K562 (cell line): ENCODE measurements around the gene MYCN. TPM values are rescaled to one million over a fixed set of nuclear protein-coding genes. Genes with fewer than 3 reads are reported as not detected.

Source experiments
- ATAC-seq: fragments of 200-7000 bp; cut with Tn5 transposase; 3 replicates; pipeline ENCODE4 v1.9.1; 2020; ENCODE audit warnings: moderate library complexity
- BruUV-seq: library from RNA; stranded (reverse); fragments of 400-500 nt; replicated peaks from 2 replicates; lab custom pipeline; 2021; lab: Mats Ljungman, UMichigan
- CTCF ChIA-PET: fragments of 300-600 bp; formaldehyde crosslinking; extraction: SDS; loops from one replicate; lab custom pipeline; 2021; ENCODE audit warnings: low intra/inter-chr PET ratio; lab: Yijun Ruan, JAX
- POLR2A ChIA-PET: fragments of 300-600, 350-650 bp; sonication (Branson Sonifier 250); formaldehyde crosslinking; extraction: SDS; loops from one replicate; lab custom pipeline; 2021; ENCODE audit warnings: antibody characterized with exemption, inconsistent platforms; lab: Yijun Ruan, JAX
- DNase-seq, 4 experiments: peaks; one replicate each; pipeline versions ENCODE4 v3.0.0 to v3.0.0-alpha.2; 2011 to 2018; ENCODE audit warnings: low spot score in 3 of 4, mixed read lengths in 3 of 4; ENCODE audit errors: extremely low read depth in 1 of 4
- FAIRE-seq: peaks from 2 replicates; lab custom pipeline; 2011; peaks lifted over from hg19 to GRCh38; lab: Jason Lieb, UNC
- H2AFZ ChIP-seq: 2 replicates; pipeline ENCODE4 v1.6.0; 2011; ENCODE audit warnings: low read depth, low read length, control low read depth, inconsistent platforms
- H3K27ac ChIP-seq: fragments of 200-600 bp; 3 replicates; pipeline ENCODE4 v1.8.0; 2011; ENCODE audit warnings: low read depth, mild to moderate bottlenecking, control low read depth, inconsistent platforms, low read length, moderate library complexity, mixed read lengths; ENCODE audit errors: extremely low read depth
- H3K27me3 ChIP-seq, 2 experiments: fragments of 300-600 bp in 1 of 2; 2 replicates in 1 of 2; 3 replicates in 1 of 2; pipeline versions ENCODE4 v1.6.0 to v1.8.0; 2011; ENCODE audit warnings: inconsistent platforms in 2 of 2, low read length in 2 of 2, mild to moderate bottlenecking in 1 of 2, mixed read lengths in 1 of 2, moderate library complexity in 1 of 2; ENCODE audit not compliant: control insufficient read depth in 2 of 2, insufficient read depth in 2 of 2
- H3K36me3 ChIP-seq: fragments of 300-600 bp; 3 replicates; pipeline ENCODE4 v1.8.0; 2011; ENCODE audit warnings: mild to moderate bottlenecking, low read length, inconsistent platforms; ENCODE audit not compliant: control insufficient read depth, insufficient read depth
- H3K4me1 ChIP-seq, 2 experiments: fragments of 200-600 bp in 1 of 2; replicated peaks in 1 of 2; 2 replicates in 1 of 2; 3 replicates in 1 of 2; pipeline versions ENCODE4 v1.5.1 to v1.8.0; 2011; ENCODE audit warnings: inconsistent platforms in 2 of 2, low read length in 2 of 2, mild to moderate bottlenecking in 1 of 2, mixed read lengths in 1 of 2, moderate library complexity in 1 of 2; ENCODE audit not compliant: control insufficient read depth in 2 of 2, insufficient read depth in 2 of 2
- H3K4me2 ChIP-seq: 2 replicates; pipeline ENCODE4 v1.6.1; 2011; ENCODE audit warnings: low read length, control low read depth, inconsistent platforms, mixed read lengths; ENCODE audit not compliant: insufficient read depth
- H3K4me3 ChIP-seq: fragments of 200-600 bp; sonication (generic), shearing (Covaris generic); 2 replicates; pipeline ENCODE4 v1.5.1; 2016; ENCODE audit warnings: control low read depth, inconsistent platforms
- H3K79me2 ChIP-seq: fragments of 200-600 bp; 3 replicates; pipeline ENCODE4 v1.8.0; 2011; ENCODE audit warnings: low read length, inconsistent platforms; ENCODE audit not compliant: control insufficient read depth, insufficient read depth
- H3K9ac ChIP-seq, 2 experiments: 2 replicates each; pipeline versions ENCODE4 v1.6.0 to v1.6.1; 2011; ENCODE audit warnings: low read depth in 2 of 2, low read length in 2 of 2, control low read depth in 1 of 2, inconsistent platforms in 1 of 2, mild to moderate bottlenecking in 1 of 2, mixed read lengths in 1 of 2; ENCODE audit not compliant: insufficient read depth in 1 of 2
- H3K9me1 ChIP-seq: one replicate; pipeline ENCODE4 v1.6.0; 2011; ENCODE audit warnings: inconsistent platforms, mild to moderate bottlenecking, low read length, moderate library complexity; ENCODE audit not compliant: control insufficient read depth, insufficient read depth
- H3K9me3 ChIP-seq: replicated peaks from 2 replicates; pipeline ENCODE4 v1.5.1; 2011; ENCODE audit warnings: low read depth, low read length, inconsistent platforms; ENCODE audit not compliant: control insufficient read depth, insufficient read depth
- H4K20me1 ChIP-seq: replicated peaks from 2 replicates; pipeline ENCODE4 v1.6.1; 2011; ENCODE audit warnings: low read length, inconsistent platforms, mixed read lengths; ENCODE audit not compliant: control insufficient read depth, insufficient read depth
- HDAC6 ChIP-seq: IDR thresholded peaks from 2 replicates; pipeline ENCODE4 v1.6.1; 2012; ENCODE audit warnings: low read depth, mild to moderate bottlenecking, control low read depth, inconsistent platforms, low read length, moderate library complexity
- OTX1 ChIP-seq: fragments of 450-650 bp; formaldehyde crosslinking; IDR thresholded peaks from 2 replicates; pipeline ENCODE4 v1.4.0; 2022; ENCODE audit warnings: mild to moderate bottlenecking
- TFE3 ChIP-seq: fragments of 450-650 bp; formaldehyde crosslinking; IDR thresholded peaks from 2 replicates; pipeline ENCODE4 v1.4.0; 2020; ENCODE audit warnings: mild to moderate bottlenecking, mixed read lengths
- ZNF655 ChIP-seq: fragments of 250-450 bp; sonication (Bioruptor Pico); IDR thresholded peaks from 2 replicates; pipeline ENCODE4 v1.5.0; 2021
- WGBS: fragments of 100-300 bp; shearing (Covaris generic); methylation state at CpG from one replicate; pipeline ENCODE4 v1.1.6; 2016; ENCODE audit warnings: low coverage, mixed read lengths; ENCODE audit not compliant: insufficient coverage; ENCODE audit errors: missing lambda C conversion rate; 5-methylcytosine and 5-hydroxymethylcytosine counted together
- in situ Hi-C: fragments of 300-500 bp; cut with MboI; formaldehyde crosslinking; loops from 4 replicates; pipeline ENCODE4 v1.15.0; 2018; ENCODE audit warnings: inconsistent platforms, mixed read lengths
- intact Hi-C: fragments of 100-400 bp; cut with micrococcal nuclease; formaldehyde crosslinking; loops from 2 replicates; pipeline ENCODE4 v1.14.2; 2022
- polyA plus RNA-seq, 8 experiments: library from polyadenylated mRNA; depleted of rRNA in 4 of 8; stranded (reverse) in 5 of 8; unstranded in 3 of 8; fragments of >200 nt; fragmentation: Nextera tagmentation in 2 of 8; fragmentation: Illumina TruSeq in 1 of 8; extraction: Ambion mirVana in 2 of 8; extraction: Trizol in 1 of 8; gene quantifications; 2 replicates each; pipeline versions ENCODE4 v1.2.1 to v1.2.3, GENCODE V29; 2011 to 2014; ENCODE audit warnings: inconsistent platforms in 1 of 8, missing spikeins in 1 of 8
- total RNA-seq, 7 experiments: library from RNA; depleted of rRNA in 6 of 7; stranded (reverse); fragments of >200 nt in 6 of 7; fragmentation: Illumina TruSeq in 2 of 7; extraction: Trizol in 2 of 7; gene quantifications; 2 replicates each; pipeline versions ENCODE4 v1.2.1 to v1.2.3, GENCODE V29; 2011 to 2021; ENCODE audit warnings: low replicate concordance in 1 of 7

Gene MYCN
- total and polyA plus RNA-seq, 9 of the 15 experiments (the other 6 are each of a cell fraction or from before 2014, with no cell fraction given): not detected

GRCh38 chr2:15945909-15946705, 5.8 kb downstream of the MYCN start:
- Histone ChIP-seq H3K27me3 (peaks cover 10 to 52% of the 10 kb centered on the region in 2 experiments; a peak in 4 of 5 replicates), H3K9me3 (no peaks in the 10 kb centered on the region), H3K27ac (no peak overlapping the region), H3K79me2 (no peaks in the 10 kb centered on the region), H3K36me3 (no peaks in the 10 kb centered on the region)
- no peak for DNase-seq
- WGBS: 0% methylated on average over 17 of the region's 17 CpGs
- TF ChIP-seq TFE3 (no peak), OTX1 (no peak), HDAC6 (no peak), ZNF655 (no peak)
- TF ChIP-seq, all 486 proteins: peak for 0
- no peak for FAIRE-seq
- Histone ChIP-seq H3K4me2 (no peak overlapping the region), H3K9ac (no peak overlapping the region), H4K20me1 (no peaks in the 10 kb centered on the region; the same call in 1 of the 2 replicates), H2AFZ (no peak overlapping the region), H3K9me1 (no peaks in the 10 kb centered on the region), H3K4me1 (no peaks in the 10 kb centered on the region), H3K4me3 (no peak overlapping the region)
- intact Hi-C loops: loop anchor here (10.0 kb wide), 1 partner anchor 809 kb away; no protein-coding TSS in a partner anchor
- ATAC-seq: no peak
- ChIA-PET POLR2A (no interaction called here), CTCF (no interaction called here)
- in situ Hi-C loops: loop anchor here (25.0 kb wide), 2 partner anchors 541 to 816 kb away; no protein-coding TSS in a partner anchor
- BruUV-seq: no TSS peak
